Frontal cortex (tissue), 4 donors: ENCODE measurements around the gene RAD51C. TPM values are rescaled to one million over a fixed set of nuclear protein-coding genes. Genes with fewer than 3 reads are reported as not detected.
"Not testable (repeated sequence)": the region's sequence is repeated elsewhere in the genome, so short reads cannot be mapped to it uniquely, and the experiment has no call there.

Experiments used
- DNase-seq, 2 donors: peaks; one replicate each; pipeline ENCODE4 v3.0.0; 2012; ENCODE audit warnings: low spot score in 2 of 2
- FAIRE-seq: peaks from 2 replicates; lab custom pipeline; 2012; peaks lifted over from hg19 to GRCh38; lab: Jason Lieb, UNC
- total RNA-seq: library from RNA; depleted of rRNA; stranded (reverse); fragments of >200 nt; gene quantifications from one replicate; pipeline ENCODE4 v1.2.3, GENCODE V29; 2014
- donor health status: control.
- donor health status: control.
- donor health status: control.

RAD51C gene
- total RNA-seq, 1 donor from 2014 or later, result 36.3 TPM

DNA sequence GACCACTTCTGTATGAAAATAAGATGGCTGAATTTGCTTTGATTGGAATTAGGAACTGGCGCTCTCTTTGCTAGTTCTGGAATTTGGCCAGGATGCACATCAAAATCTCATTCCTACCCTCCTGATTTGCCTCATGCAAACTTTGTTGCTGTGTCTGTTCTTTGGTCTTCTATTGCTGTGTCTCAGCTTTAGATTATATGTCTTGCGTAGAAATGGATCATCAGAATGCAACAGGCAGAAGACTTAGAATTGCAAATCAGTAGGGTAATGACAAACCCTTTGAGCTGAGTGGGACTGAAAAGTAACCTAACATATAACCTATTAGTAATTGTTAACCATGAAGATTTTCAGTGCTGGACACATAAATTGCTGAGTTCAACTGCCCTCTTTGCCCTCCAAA lies 30.3 kb downstream of the RAD51C start:
- DNase-seq (no peak), FAIRE-seq (no peak)

GRCh38 chr17:58728798-58729197 lies 36.4 kb downstream of the RAD51C start:
- FAIRE-seq, result no peak
- DNase-seq, result no peak

DNA sequence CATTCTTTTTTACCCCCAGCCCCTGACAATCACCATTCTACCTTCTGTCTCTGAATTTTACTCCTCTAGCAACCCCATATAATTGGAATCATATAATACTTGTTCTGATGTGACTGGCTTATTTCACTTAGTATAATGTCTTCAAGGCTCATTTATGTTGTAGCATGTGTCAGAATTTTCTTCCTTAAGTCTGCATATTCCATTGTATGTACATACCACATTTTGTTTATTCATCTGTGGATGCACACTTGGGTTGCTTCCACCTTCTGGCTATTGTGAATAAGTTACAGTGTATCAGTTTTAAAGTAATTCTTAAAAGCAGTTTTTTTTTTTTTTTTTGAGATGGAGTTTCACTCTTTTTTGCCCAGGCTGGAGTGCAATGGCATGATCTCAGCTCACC lies 38.5 kb downstream of the RAD51C start:
- FAIRE-seq (no peak), DNase-seq (no peak)

DNA sequence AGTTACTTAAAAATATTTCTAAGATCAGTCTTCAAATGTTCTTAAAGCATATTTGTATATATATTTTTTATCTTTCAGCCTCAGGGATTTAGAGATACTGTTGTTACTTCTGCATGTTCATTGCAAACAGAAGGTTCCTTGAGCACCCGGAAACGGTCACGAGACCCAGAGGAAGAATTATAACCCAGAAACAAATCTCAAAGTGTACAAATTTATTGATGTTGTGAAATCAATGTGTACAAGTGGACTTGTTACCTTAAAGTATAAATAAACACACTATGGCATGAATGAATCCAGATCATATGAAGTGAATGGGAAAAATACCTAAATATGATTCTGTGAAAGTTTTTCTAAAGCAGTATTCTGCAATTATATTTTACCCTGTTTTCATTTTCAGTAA lies 41.6 kb downstream of the RAD51C start:
- FAIRE-seq (no peak), DNase-seq (no peak)

DNA sequence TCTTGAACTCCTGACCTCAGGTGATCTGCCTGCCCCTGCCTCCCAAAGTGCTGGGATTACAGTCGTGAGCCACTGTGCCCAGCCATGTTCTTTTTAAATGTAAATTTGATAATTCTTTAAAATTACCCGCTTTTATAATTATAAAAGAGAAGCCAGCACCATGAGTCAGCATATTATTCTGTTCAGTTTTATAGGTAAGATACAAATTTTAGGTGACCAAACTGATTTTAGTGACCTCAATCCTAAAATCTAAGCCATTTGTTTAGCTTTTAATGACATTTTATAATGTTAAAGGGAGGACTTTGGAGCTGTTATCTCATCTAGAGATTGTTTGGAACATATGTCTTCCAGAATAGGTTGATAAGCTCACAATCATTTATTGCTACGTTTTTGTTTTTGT lies 42.4 kb downstream of the RAD51C start:
- no peak for DNase-seq
- FAIRE-seq, result no peak

DNA sequence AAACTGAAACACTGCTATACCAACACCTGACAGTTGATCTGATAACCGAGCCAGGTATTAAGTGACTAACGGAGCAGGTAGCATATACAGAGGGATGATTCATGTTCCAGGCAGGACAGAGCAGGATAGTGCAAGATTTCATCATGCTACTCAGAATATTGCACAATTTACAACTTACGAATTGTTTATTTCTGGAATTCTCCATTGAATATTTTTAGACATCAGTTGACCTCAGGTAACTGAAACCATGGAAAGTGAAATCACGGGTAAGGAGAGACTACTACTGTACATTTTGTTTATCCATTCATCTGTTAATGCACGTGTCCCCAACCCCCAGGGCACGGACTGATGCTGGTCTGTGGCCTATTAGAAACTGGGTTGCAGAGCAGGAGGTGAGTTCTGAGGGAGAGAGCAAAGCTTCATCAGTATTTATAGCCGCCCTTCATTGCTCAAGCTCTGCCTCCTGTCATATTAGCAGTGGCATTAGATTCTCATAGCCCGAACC lies 48.8 kb downstream of the RAD51C start:
- no peak for DNase-seq
- no peak for FAIRE-seq

DNA sequence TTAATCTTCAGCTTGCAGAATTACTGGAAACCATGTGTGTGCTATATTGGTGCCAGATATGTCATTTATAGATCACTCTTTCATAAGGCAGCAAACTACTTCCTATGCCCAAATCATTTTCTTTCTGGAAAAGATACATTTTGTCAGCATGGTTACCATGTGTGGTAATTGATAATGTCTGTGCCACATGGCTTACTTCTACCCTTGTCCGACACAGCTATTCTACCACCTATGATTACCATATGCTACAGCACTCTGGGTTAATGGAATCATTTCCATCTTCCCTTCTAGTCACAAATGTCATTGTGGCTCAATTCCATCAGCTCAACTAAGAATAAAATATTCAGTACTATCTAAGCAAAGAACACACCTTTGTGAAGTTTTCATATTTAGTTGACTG lies 55.3 kb downstream of the RAD51C start:
- FAIRE-seq (no peak), DNase-seq (no peak)

DNA sequence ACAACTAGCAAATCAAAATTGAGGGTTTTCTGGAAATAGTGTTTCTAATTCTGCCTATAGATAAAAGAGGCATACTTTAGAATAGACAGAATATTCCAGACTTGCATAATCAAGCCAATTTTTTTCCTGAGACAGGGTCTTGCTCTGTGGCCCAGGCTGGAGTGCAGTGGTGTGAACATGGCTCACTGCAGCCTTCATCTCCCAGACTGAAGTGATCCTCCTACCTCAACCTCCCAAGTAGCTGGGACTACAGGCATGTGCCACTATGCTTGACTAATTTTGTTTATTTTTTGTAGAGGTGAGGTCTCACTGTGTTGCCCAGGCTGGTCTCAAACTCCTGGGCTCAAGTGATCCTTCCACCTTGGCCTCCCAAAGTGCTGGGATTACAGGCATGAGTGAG lies 57.2 kb downstream of the RAD51C start:
- not testable (repeated sequence) for DNase-seq, FAIRE-seq

GRCh38 chr17:58753026-58753425 lies 60.6 kb downstream of the RAD51C start:
- no peak for DNase-seq
- FAIRE-seq, result no peak

- FAIRE-seq, result no peak
These were observed 62.8 kb downstream of the RAD51C start for GRCh38 chr17:58755269-58755576.

GRCh38 chr17:58755577-58756245 lies 63.3 kb downstream of the RAD51C start, which contains the start of gene PPM1E:
Gene PPM1E, plus strand, starts transcription at chr17:58755854.
- FAIRE-seq, result no peak
- peak; percentile 69 to 72 for DNase-seq

More at GRCh38 chr17:58755269-58755576, 62.8 kb downstream of the RAD51C start:
- no peak for DNase-seq

DNA sequence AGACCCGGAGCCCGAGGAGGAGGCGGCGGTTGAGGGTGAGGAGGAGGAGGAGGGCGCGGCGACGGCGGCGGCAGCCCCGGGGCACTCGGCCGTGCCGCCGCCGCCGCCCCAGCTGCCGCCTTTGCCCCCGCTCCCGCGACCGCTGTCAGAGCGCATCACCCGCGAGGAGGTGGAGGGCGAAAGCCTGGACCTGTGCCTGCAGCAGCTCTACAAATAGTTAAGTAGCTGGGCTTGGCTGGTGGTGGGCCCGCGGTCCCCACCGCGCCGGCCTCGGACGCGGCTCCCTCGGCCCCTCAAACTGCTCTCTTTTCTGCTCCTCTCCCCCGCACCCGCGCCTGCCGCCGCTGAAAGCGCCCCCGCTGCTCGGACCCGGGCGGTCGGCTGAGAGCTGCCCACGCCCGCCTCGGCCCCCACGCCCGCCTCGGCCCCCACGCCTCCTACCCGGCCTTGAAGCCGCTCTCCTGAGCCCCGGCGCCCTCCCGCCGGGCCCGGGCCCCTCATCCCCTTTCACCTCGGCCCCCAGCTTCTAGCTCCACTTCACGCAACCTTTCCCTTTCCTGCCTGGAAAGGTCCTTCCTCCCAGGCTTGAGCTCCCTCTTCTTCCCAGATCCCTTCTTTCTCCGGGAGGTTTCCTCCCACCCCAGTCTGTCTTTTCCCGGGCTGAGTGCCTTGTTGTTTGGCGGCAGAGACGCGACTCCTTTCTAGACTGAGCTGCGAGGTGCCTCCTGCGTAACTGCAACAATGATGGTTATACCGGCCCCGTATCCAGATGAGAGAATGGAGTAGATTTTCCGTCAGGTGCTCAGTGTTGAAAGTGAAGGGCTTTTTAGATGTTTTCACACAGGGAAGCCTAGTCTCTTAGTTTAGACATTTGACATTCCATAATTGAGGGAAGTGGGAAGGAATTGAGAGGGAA lies 64.1 kb downstream of the RAD51C start:
- DNase-seq (peak; percentile 28), FAIRE-seq (no peak)

DNA sequence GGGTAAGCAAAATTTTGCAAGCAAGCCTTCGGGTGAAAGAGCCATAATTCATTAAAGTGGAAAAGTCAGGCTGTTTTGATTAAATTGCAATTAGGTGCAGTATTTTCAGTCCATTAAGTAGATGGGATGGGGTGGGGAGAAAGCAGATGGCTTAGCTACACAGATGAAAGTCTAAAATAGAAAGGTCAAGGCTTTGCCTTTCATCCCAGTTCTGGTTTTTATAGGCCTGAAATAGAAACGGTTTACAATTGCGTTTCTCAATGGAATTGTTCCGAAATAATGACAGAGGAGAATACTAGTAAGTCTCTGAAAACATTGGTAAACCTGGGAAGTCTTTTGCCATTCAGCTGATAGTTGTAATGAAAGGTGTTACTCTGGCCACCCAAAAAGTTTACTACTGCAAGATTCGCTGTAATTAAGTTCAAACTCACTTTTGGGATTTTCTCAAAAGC lies 64.8 kb downstream of the RAD51C start:
- FAIRE-seq (no peak), DNase-seq (peak in 1 of 2 donors; percentile 15)

DNA sequence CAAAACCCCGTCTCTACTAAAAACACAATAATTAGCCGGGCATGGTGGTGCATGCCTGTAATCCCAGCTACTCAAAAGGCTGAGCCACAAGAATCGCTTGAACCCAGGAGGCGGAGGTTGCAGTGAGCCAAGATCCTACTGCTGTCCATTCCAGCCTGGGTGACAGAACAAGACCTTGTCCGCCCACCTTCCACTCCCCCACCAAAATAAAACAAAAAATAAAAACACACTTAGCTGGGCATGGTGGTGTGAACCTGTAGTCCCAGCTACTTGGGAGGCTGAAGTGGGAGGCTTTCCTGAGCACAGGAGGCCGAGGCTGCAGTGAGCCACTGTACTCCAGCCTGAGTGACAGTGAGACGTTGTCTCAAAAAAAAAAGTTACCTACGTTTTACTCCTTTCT lies 66.5 kb downstream of the RAD51C start:
- no peak for DNase-seq
- FAIRE-seq, result no peak

DNA sequence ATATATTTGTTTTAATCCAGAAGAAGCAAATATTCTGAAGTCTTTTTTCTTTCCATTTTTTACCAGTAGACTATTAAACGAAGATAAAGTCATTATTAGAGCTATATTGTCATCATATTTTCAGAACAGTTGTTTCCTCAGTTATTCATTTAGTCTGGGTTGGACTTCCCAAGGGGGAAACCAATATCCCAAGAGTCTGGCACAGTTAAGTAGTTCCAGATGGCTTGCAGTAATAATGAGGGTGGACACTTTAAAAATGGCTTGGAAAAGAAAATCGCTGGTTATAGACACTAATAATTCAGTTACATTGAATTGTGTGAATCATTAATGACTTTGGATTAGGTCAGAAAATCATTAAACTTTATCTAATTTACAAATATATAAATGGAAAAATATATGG lies 67.1 kb downstream of the RAD51C start:
- no peak for FAIRE-seq

GRCh38 chr17:58760248-58760647 lies 67.8 kb downstream of the RAD51C start:
- no peak for FAIRE-seq
- DNase-seq, result no peak

More for the DNA sequence above, 67.1 kb downstream of the RAD51C start:
- DNase-seq, result no peak

GRCh38 chr17:58763263-58763662 lies 70.9 kb downstream of the RAD51C start:
- FAIRE-seq (no peak), DNase-seq (no peak)

GRCh38 chr17:58764373-58764772 lies 72.0 kb downstream of the RAD51C start:
- DNase-seq, result no peak
- no peak for FAIRE-seq

DNA sequence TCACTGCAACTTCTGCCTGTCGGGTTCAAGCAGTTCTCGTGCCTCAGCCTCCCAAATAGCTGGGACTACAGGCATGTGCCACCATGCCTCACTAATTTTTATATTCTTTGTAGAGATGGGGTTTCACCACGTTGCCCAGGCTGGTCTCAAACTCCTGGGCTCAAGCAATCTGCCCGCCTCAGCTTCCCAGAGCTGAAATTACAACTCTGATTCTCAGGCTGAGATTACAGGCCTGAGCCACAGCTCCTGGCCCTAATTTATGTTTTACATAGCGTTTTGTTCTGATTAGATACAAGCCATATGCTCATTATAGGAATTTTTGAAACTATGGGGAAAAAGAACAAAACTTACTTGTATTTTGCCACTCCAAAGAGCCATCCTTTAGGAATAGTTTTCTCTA lies 86.1 kb downstream of the RAD51C start:
- not testable (repeated sequence) for FAIRE-seq

GRCh38 chr17:58779446-58779845 lies 87.0 kb downstream of the RAD51C start:
- no peak for FAIRE-seq
- no peak for DNase-seq

More for the DNA sequence above, 86.1 kb downstream of the RAD51C start:
- DNase-seq, result not testable (repeated sequence)

- FAIRE-seq (no peak), DNase-seq (no peak)
These were observed 91.0 kb downstream of the RAD51C start for GRCh38 chr17:58783380-58783779.
